GM19240 (cell line): ENCODE data around the gene CRAMP1.
"Not testable (repeated sequence)": the region's sequence is repeated elsewhere in the genome, so short reads cannot be mapped to it uniquely, and the experiment has no call there.

Experiments used
- DNase-seq: peaks from one replicate; pipeline ENCODE4 v3.0.0; 2011; ENCODE audit warnings: low spot score; ENCODE audit not compliant: insufficient read length

CRAMP1 gene

GRCh38 chr16:1612320-1613111 is at the start of gene CRAMP1:
TSS of gene CRAMP1 (plus strand) at chr16:1612360. CDS start at chr16:1614640, 2,280 bp downstream.
- no peak for DNase-seq

- no peak for DNase-seq
Observed at GRCh38 chr16:1563786-1564185, 48.4 kb upstream of the CRAMP1 start.

DNA sequence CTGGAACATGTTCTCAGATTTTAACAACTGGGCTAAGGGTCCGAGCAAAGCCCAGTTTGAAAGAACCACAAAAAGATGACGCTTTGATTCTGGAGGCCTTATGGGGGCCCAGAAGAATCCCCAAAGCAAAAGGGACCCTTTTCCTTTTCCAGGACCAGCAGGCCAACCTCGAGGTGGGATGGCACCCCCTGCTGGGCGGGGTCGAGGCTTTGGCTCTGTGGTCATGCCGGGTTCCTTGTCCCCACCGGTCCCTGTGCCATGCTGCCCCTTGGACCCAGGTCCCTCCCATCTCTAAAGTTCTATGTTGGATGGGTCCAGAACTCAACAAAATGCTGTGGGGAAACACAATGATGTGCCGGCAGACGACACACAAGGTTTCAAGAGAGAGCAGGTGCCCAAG is 47.8 kb upstream of the CRAMP1 start:
- DNase-seq, result no peak

DNA sequence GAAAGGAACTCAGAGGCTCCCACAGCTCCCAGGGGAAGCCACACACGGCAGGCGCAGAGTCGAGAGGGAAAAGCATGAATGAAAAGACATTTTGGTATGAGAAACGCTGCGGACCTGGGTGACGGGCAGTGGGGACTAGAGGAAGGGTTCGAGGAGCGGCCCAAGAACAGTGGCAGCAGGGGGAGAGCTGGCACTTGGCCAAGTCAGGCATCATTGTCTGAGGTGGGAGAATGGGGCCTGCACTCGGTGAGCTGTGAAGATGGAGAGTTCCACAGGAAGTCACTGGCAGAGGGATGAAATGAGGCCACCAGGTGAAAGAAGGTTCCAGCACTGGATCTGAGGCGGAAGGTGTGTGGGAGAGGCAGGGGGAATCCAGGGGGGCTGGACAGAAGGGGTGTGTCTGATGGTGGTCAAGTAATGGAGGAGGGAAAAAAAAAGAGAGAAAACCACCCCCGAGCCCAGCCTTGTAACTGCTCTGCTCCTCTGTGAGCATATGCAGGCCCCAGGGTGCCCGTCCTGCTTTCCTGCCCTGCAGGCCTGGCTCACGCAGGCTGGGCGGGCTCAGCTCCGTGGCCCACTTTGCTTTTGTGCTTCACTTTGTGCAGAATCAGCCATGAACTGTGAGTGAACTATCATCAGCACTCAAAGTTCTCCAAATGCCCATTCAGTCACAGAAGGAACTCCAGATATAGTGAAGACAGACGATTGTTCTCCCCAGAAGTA is 46.9 kb upstream of the CRAMP1 start:
- DNase-seq, result no peak

- no peak for DNase-seq
Observed at GRCh38 chr16:1567988-1568387, 44.2 kb upstream of the CRAMP1 start.

GRCh38 chr16:1571012-1571671 is 41.0 kb upstream of the CRAMP1 start:
- no peak for DNase-seq

DNA sequence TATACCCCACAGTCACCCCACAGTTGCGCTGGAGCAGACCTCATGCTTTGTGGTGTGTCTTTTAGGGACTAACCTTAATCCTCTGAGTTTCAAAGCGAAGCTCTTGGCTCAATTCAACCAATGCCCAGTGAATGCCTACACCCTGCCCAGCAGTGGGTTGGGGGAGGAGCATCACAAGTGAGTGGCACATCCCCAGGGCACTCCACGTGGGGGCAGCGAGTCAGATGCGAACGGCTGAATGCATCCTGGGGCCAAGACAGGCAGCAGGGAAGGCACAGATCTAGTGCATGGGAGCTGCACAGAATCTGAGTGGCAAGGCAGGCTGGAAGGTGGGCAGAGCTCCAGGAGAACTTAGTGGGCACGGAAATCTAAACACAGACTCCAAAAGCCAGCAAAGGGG is 39.5 kb upstream of the CRAMP1 start:
- no peak for DNase-seq

DNA sequence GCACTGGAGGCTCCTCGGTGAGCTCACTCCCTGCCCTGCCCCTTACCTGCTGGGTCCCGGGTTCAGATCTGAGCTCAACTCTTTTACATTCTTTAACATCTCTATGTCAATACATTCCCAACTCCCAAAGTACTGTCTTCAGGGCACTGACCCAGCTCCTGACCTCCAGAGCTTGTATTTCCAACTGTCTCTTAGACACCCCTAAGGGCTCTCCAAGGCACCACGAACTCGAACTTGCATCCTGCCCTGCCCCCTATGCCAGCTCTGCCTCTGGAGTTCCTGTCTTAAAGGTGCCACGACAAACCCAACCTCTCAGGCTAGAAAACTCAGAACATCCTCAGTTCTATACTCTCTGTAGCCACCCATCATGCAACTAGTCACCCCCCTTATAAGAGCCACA is 38.9 kb upstream of the CRAMP1 start:
- no peak for DNase-seq

DNA sequence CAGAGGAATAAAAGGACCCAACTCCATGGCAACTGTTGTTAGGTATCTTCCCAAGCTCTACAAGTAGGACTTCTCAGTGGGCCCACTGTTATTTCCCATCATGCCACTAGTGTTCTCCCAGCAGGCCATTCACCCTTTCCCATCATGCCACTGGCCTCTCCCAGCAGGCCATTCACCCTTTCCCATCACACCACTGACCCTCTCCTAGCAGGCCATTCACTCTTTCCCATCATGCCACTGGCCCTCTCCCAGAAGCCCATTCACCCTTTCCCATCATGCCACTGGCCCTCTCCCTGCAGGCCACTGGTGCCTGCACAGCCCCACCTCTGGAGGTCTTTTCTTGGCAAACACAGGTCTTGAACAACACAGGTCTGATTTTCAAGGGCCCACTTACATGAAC is 36.6 kb upstream of the CRAMP1 start:
- DNase-seq, result no peak

DNA sequence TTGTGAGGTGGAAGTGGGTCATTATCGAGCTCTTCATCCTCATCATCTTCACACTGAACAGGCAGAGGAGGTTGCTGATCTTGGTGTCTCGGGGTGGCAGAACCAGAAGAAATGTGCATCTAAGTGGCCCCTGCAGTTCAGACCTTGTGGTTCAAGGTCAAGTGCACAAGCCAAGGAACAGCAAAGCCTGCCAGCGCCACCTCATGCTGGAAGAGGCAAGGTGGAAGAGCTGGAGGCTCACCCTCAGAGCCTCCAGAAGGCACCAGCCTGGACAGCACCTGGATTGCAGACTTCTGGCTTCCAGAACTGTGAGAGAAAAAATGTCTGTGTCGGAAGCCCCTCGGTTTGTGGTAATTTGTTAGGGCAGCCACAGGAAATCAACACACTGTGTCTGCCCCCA is 32.9 kb upstream of the CRAMP1 start:
- no peak for DNase-seq

DNA sequence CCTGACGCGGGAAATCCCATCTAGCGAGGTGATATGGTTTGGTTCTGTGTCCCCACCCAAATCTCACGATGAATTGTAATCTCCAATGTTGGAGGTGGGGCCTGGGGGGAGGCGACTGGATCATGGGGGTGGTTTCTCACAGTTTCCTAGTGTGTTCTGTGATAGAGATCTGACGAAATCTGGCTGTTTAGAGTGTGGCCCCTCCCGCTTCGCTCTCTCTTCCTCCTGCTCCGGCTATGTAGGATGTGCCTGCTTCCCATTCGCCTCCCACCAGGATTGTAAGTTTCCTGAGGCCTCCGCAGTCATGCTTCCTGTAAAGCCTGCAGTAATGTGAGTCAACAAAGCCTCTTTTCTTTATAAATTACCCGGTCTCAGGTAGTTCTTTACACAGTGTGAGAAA is 31.9 kb upstream of the CRAMP1 start:
- DNase-seq, result no peak

DNA sequence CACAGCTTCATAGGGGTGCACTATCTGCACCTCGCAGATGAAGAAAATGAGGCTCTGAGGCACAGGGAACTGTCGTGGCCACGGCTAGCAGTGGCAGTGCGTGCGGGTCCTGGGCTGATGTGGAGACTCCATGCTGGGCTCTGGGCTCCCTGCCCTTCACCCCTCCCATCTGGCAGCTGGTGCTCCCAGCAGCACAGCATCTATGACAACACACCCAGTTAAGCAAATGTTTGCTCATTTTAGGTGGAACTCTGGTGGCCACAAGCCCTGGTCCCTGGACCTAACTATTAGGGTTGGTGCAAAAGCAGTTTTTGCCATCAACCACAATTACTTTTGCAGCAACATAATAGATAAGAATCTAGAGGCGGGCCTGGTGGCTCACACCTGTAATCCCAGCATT is 31.2 kb upstream of the CRAMP1 start:
- no peak for DNase-seq

DNA sequence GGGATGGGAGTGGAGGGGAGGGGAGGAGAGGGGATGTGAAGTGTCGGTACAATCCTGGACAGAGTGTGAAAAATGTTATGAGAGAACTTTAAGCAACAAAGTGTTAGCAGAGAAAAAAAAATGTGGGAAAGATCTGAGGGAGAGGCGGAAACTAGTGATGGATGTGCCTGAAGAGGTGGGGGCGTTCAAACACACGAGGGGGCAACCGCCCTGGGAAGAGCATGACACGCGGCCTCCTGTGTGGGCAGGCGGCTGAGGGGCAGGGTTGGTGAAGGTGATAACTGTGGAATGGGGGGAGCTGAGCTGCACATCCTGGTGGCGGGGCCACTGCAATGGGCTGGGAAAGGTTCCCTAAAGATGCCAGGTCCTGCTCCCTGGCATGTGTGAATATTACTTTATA is 30.4 kb upstream of the CRAMP1 start:
- DNase-seq, result no peak

- DNase-seq, result no peak
Observed at GRCh38 chr16:1583180-1583579, 29.0 kb upstream of the CRAMP1 start.

- DNase-seq, result no peak
Observed at GRCh38 chr16:1584926-1585484, 27.2 kb upstream of the CRAMP1 start.

DNA sequence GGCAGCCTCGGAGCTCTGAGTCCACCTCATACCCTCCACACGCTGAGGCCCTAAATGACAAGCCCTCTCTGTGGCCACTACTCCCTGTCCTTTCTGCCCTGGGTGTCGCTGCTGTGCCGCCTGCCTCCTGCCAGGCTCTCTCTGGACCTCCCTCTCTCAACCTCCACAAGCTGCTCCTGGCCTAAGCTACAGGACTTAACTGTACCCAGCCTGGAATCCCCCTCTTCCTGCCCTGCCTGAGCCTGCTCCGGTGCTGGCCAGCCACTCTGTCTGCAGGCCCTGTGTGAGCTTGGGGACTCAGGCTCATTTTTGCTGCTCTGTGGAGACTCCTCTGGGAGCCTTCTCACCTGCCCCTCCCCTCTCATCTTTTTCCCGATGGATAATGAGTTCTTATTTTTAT is 21.8 kb upstream of the CRAMP1 start:
- no peak for DNase-seq

- no peak for DNase-seq
Observed at GRCh38 chr16:1590930-1591705, 21.0 kb upstream of the CRAMP1 start.

- no peak for DNase-seq
Observed at GRCh38 chr16:1592446-1592845, 19.7 kb upstream of the CRAMP1 start.

GRCh38 chr16:1595511-1595910 is 16.6 kb upstream of the CRAMP1 start:
- DNase-seq, result not testable (repeated sequence)

DNA sequence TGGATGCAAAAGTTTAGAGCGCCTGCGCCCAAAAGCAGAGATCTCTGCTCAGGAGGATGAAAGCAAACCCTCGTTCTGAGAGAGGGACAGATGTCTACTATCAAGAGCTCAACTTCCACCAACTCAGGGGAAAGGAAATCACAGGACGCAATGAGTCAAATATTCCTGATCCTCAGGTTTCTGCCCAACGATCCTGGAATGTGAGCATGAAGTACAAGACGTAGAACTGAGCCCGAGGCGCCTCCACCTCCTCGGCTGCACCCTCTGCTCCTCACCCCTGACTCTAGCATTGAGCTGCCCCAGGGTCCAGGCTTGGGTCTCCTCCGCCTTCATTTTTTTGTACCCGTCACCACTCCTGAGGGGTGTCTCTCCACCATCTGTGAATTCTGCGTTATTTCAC is 15.6 kb upstream of the CRAMP1 start:
- no peak for DNase-seq

GRCh38 chr16:1597154-1597553 is 15.0 kb upstream of the CRAMP1 start:
- no peak for DNase-seq
